ENCODE measurements around the gene KDELR3.

GRCh38 chr22:38452373-38453065, 15.4 kb upstream of the KDELR3 start:
- TF ChIP-seq POLR2AphosphoS5 (IDR thresholded peaks at IDR 0.05; ENCODE audit: borderline replicate concordance, low read depth, low read length) (no peak), EZH2 (IDR thresholded peaks at IDR 0.05) (no peak), FOXP2 (optimal IDR thresholded peaks at IDR 0.05; ENCODE audit: control extremely low read depth, extremely low read length, insufficient read depth) (no peak)

Data from SK-N-MC (cell line).